Activated effector memory CD4-positive, alpha-beta T cell treated with anti-CD3 and anti-CD28 coated beads, Interleukin-2, amount 50 U/mL, for 16 hours (primary cell): Measurements from ENCODE around the gene COL20A1.
A peak's percentile ranks its signal among the peaks of the same experiment; 100 is the strongest.

Source experiments
- DNase-seq: peaks from one replicate; pipeline ENCODE4 v3.0.0-alpha.2; 2020

The COL20A1 gene

DNA sequence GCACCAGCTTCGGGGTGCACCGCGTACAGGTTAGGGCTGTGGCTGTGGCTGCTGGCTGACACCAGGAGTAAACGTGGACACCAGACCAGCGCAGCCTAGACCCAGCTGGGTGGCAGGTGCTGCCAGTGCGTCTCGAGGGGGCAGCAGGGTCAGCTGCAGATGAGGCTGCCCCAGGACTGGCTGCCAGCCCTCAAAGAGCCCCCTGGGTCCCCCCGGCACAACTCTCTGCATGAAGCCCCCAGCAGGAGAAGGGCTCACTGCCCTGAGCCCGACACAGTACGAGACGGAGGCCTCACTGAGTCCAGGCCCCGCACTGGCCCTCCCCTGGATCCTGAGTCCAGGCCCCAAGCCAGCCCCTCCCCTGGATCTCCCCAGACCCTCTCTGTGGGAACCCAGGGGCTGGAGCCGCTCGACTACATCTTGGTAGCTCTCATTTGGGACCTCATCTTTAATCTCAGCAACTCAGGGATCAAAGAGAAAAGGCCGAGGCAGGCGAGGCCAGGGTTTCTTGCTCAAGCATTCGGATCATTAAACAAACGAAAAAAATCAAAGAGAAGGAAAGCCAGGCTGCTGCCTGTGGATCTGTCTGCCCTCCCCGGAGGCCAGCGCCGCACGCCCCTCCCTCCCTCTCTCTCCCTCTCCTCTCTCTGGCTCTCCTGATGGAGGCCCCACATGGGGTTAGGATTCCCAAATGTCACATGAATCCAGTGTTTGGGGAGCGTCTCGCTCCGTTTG, 31.8 kb upstream of the COL20A1 start:
- no peak for DNase-seq

DNA sequence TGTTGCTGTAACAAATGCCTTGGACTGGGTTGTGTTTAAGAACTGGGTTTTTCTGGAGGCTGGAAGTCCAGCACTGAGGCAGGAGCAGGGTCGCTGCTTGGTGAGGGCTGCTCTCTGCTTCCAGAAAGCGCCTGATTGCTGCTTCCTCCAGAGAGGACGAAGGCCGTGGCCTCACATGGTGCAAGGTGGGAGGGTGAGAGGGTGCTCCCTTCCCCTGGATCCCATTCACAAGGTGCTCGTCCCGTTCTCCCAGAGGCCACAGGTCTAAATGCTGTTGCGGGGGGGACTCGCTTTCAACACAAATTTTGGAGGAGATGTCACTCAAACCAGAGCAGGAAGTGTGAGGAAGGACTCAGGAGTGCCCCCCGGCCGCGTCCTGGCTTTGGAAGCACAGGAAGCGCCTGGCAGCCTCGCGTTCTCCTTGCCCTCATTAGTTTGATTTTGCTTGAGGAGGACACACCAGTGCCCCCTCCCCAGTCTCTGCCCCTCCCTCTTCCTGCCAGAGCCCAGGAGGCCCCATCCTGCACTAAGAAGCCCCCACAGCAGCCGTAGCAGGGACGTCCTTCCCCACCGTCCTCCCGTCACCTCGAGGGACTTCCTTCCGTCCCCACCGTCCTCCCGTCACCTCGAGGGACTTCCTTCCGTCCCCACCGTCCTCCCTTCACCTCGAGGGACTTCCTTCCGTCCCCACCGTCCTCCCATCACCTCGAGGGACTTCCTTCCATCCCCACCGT, 31.0 kb upstream of the COL20A1 start:
- no peak for DNase-seq

DNA sequence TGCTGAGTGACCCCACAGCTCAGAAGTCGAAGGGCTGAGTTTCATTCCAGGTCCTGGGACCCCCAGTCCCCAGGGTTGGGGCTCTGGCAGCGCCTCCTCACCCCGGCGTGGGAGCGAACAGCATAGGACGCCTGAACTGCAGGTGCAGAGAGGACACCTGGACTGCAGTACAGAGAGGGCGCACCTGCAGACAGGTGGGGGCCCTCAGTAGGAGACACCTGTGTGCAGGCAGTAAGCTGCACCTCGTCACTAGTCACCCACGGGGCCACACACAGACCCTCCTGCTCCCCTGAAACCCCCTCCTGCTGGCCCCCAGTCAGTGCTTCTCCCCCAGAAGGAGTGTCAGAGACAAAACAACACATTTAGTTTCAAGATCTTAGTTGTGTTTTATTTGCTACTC, 30.1 kb upstream of the COL20A1 start:
- no peak for DNase-seq

DNA sequence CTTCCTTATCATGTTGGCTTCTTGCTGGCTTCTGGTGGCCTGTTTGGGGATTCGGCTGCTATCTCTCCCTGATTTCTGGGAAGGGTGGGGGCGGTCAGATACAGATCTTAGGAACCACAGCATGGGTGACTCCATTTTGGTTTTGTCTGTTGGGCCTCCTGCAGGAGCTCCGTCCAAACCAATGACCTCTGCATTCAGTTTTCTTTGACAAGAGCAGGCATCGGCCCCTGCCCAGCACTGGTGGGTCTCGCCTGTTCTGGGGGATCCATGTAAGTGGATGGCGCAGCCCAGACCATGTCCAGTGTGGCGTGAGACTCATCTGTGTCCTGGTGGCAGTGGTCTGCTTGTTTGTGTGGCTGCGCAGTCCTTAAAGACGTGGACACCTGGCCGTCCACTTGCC, 29.0 kb upstream of the COL20A1 start:
- DNase-seq = no peak

DNA sequence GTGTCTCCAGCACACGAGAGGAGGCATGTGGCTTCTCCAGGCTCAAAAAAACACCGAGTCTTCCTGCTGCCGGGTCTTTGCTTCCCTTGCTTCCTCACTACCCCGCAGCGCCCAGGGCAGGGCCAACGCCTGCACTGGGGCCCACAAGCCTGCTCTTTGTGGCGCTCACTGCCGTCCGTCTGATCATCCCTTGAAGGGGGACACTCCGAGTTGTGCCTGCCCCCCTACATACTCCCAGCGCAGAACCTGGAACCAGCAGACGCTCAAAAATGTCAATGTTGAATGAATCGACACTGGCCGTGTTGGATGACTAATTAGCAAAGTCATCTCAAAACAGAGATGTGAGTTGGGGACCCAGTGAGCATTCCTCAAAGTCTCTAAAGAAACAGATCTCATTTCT, 28.5 kb upstream of the COL20A1 start:
- DNase-seq = no peak

DNA sequence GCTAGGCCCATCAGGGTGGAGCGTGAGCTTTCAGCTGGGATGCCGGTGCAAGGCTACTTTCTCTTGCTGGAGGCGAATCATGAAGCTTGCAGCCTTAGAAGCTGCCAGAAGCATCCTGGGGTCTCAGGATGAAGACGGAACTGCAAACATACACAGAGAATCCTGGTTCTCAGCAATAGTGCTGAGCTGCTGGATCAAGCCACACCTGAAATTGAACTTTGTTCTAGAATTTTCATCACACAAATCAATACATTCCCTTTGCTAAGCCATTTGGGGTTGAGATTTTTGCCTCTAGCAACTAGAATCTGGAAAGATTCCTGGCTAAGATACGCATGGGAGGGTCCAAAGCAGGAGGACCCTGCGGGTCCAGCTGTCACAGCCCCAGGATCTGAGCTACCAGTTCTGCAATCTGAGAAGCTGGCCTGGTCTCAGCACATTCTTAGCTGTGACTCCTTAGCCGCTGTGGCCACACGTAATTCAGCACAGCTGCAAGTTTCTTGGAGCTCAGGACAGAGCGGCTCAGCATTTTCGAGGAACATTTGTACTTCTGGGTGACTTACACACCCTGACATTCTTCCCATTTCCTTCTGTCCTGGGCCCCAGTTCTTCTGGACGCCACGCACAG, 27.0 kb upstream of the COL20A1 start:
- no peak for DNase-seq

DNA sequence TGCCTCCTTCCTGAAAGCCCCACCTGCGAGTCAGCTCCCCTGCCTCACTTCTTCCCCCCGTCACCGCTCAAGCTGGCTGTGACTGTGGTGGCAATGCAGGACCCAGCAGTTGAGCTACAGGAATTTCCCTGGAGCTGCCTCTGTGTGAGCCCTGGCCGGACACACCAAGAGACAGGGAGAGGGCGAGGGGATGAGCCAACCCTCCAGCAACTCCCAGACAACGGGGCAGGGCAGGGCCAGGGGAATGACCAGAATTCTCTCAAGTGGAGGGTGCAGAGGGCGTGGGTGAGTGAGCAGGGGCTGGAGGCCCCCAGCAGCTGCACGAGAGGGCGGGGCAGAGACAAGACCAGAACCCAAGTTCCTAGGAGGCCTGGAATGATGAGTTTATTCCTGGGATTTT, 25.3 kb upstream of the COL20A1 start:
- no peak for DNase-seq

DNA sequence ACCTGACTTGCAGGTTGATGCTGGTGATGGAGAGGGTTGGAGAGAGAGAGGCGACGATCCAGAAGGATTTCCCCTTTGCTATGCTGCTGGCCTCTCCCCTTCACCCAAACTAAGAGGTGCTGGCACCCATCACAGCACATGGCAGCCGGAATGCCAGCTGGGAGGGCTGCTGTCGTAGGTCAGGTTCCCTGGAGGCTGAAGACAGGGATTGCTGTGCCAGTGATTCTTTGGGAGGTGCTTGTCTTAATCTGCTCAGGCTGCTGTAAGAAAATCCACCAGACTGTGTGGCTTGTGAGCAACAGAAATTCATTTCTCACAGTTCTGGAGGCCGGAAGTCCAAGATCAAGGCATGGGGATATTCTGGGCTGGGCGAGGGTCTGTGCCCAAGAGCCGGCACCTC, 24.7 kb upstream of the COL20A1 start:
- no peak for DNase-seq

DNA sequence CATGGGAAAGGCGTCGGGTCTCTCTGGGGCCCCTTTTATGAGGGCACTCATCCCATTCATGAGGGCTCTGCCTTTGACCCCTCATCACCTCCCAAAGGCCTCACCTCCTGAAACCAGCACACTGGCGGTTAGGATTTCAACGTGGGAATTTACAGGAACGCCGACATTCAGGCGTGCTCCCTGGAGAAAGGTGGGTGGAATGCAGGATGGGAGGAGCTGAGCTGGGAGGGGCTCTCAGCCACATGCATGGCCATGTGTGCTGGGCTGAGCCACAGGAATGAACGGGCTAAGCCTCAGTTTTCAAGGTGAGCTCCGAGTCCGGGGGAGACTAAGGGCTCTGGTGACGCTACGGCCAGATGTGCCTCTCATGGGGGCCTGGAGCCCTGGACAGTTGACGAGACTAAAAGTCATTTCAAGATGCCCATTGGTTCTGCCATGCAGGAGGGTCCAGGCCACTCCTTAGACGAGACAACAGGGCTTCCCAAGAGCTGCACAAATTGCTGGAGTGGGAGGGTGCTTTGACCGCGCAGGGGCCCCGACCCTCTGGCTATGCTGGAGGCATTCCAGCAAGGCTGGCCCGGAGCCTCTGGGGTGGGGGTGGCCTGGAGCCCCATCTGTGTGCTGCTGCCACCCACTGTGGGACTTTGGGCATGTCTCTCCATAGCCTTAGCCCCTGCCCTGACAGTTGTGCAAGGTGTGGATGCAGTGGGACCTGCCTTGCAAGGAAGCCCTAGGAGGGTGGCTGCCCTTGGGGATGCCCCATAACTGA, 24.1 kb upstream of the COL20A1 start:
- DNase-seq = no peak

DNA sequence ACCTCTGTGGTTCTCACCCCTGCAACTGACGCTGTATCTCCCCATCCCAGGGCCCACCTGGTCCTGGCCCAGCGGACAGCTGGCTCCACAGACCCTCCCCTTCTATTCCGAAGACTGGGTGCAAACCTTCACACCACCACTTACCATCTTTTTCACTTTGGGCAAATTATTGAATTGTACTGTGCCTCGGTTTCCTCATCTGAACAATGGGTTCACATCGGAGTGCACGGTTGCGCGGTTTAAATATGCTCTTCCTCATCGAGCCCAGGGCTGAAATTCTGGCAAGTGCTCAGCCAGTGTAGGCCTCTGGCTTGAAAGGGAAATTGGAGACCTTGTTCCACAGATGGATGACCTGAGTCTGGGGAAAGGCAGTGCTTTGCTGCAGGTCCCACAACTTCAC, 23.3 kb upstream of the COL20A1 start:
- DNase-seq = no peak

DNA sequence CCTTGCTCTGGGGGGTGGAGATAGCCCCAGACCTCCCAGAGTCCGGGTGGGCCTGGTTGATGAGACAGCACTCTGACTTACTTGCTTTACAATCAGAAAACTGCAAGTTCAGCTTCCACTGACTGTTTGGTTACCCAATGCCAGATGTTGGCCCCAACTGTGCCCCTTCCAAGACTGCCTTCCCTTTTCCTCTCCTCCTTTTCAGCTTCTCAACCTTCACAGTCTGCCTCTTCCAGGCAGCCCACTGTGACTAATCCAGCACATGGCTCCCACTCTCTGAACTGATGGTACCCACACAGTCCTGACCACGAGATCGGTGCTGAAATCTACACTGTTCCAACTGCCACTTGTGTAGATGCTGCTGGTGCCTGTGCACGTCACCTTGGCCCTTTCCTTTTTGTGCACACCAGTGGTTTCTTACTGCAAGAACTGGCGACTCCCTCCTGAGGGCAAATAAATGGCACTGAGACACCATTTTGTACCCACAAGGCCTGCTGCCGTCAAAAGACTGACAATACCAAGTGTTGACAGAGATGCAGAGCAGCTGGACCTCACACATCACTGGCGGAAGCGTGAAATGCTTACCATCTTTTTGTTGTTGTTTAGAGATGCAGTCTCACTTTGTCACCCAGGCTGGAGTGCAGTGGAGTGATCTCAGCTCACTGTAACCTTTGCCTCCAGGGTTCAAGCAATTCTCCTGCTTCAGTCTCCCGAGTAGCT, 22.2 kb upstream of the COL20A1 start:
- no peak for DNase-seq

DNA sequence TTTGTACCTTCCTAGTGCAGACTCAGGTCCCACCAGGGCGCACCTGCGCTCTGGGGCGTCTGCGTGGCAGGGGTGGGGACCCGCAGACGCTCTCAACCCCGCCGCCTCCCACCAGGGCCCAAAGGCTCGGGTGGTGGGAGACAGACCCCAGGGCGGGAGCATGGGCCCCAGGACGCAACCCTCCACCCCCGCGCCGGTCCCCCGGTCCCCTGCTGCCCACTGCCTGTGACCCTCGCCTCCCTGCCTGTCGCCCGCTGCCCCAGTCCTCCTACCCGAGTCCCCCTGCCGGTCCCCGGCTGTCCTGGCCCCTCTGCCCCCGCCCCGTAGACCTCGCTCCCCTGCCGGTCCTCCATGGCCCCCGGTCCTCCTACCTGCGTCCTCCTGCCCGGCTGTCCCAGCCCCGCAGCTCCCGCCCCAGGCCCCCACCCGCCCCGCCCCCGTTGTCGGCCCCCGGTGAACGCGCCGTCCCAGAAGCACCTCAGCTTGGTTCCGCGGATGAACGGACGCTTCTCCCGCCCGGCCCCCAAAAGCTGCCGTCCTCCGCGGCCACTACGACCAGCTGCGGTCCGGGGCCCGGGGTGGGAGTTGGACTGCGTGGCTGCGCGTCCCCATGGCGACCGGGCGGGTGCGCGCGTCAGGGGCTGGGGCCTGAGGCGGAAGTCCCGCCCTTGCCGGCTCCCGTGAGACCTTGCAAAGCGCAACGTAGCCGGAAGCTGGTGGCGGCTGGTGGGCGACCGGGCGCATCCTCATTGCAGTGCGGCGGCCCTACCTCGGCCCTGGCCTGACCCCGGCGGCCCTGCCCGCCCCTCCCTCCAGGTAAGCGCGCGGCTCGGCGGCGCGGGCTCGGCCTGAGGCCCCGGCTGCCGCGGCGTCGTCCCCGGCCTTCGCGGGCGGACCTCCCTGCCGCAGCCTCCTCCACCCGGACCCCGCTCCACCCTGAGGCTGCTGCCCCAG, 20.6 kb upstream of the COL20A1 start, which contains the start of gene ARFGAP1:
ARFGAP1 (plus strand) TSS at position 709 of the 954 bp plus-strand sequence. CDS start 2,768 bp downstream, outside the sequence.
- DNase-seq = peak; percentile 97

DNA sequence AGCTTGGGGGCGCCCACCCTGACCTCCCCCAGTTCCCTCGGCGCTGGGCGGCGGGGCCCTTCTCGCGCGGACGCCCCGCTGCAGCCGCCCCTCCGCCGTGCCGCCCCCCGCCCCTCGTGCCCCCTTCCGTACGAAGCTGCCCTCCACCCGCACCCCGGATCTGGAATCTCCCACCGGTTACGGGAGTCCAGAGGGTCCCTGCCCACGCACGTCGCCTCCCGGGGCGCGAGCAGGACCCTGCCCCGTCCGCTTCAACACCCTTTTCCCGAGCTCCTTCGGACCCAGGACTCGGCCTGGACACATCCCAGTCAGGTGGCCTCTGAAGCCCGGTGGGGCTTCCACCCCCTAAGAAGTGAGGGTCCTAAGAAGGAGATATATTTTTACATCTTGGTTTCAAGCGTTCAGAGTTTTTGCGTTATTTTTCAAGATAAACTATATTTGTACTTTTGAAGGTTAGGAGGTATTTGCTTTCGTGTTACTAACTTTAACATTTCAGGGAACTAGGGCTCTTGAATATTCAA, 19.9 kb upstream of the COL20A1 start:
- DNase-seq = no peak

DNA sequence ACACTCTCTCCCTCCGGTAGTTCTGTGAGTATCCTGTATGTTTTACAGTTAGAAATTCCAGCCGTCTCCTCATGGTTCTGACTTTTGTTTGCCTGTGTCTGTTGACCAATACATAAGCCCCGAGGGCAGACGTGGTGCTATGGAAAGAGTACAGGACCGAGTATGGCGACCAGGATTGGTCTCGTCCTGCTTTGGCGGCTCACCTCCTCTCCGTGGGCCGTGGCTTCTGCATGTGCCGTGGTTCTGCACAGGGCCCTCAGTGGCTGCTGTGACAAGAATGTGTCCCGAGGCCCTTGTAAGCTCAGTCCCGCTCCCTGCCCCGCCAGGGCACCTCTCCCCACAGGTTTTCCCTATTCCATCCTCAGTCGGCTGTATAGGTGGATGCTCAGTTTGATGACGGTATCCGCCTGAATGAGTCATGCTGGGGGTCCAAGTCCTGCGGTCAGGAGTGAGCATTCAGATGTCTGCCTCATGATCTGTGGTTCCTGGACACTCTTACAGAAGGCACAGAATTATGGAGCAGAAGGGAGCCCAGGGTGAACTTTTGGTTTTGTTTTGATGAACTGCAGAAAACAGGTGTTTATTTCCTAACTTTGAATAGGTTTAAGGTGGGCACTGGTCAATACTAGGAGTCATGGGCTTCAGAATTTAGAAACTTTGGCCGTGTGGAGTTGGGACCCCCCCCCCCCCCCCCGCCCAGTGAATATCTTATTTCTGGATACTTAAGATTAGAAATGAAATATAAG, 19.2 kb upstream of the COL20A1 start:
- DNase-seq = no peak

DNA sequence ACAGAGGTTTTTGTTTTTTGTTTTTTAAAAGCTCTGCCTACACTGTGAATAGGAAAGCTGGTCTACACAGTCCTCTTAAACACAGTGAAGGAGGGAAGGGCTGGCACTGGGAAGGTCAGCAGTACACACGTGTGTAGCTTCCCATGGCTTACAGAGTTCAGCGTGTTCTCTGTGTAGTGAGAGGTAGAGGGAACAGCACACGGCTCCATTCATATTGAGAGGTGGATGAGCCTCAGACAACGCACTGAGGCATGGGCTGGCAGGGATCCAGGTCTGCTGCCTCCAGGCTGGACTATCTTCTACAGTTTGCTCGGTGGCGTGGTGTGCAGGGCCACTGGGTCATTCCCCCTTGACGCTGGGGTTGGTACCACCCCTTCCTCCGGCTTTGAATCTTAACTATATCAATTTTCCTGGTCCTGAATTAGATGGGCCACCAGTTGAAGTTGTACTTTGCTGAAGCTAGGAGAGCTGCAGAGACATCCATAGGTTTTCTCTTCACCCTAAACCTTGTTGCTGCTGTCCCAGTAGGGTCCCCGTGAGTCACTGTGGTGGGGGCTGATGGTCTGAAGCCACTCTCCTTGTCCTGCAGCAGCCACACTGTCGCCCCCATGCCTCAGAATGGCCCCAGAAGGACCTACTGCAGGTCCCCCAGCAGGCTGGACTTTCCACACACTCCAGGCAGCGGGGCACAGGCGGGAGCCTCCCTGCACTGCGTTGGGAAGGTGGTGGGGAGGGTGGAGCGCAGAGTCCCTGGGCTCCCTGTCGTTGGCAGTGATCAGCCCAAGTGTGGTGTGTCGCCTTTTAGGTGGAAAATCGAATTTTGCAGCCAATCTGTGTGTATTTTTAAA, 18.4 kb upstream of the COL20A1 start:
- no peak for DNase-seq

DNA sequence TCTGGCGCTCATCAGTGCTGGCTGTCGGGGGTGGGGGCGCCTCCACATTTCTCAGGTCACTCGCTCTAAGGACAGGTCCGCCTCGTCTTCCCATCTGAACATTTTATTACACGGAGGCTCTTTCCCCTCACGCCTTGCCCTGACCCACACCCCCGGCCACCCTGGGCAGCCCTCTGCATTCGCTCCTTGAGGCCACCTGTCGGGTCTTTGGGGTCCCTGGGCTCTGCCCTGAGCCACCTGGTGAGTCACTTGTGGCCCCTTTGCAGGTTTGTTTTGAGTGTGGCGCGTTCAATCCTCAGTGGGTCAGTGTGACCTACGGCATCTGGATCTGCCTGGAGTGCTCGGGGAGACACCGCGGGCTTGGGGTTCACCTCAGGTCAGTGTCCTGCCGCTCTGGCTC, 17.2 kb upstream of the COL20A1 start:
- DNase-seq = no peak

DNA sequence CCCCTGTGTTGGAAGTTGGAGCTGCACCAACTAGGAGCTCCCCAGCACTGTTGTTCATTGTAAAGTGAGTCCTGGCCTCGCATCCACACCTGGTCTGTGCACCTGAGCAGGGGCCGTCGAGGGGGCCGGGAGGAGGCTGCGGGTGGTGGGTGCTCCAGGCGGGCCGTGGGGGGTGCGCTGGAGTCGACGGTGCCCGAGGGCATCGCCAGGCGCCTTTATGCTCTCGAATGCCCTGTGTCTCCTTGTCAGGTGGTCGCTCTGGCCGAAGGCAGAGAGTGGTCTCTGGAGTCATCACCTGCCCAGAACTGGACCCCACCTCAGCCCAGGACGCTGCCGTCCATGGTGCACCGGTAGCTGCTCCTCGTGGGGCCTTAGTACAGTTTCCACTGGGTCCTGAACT, 16.0 kb upstream of the COL20A1 start:
- no peak for DNase-seq

DNA sequence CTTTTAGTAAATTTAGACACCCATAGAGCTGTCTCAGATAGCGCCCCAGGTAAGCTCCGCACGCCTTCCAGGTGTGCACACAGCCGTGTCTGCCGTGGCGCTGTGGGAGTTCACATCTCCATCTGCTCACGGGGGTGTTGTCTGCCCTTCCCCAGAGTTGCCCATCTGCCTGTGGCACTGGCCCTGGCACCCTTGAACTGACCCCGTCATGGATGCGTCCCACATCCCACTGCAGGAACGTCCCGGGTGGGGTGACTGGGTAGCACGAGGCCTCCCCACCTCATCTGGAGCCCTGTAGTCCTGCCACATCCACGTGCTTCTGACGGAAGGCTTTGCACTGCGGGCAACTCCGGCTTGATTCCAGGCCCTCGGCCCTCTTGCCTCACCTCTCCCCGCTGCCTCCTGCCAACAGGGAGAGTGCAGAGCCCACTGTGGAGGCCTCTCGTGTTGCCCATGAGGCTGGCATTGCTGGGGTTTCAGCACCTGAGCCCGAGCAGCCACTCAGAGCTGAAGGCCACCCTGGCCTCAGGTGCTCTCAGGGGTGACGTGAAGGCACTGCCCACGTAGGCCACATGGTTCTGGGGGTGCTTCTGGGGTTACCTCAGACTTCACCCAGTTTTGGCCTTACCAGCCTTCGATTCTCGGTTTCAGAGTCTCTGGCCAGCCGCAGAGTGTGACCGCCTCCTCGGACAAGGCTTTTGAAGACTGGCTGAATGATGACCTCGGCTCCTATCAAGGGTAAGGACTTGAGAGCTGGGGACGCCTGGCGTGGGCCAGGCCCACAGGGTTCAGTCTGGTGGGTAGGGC, 15.3 kb upstream of the COL20A1 start:
- no peak for DNase-seq

DNA sequence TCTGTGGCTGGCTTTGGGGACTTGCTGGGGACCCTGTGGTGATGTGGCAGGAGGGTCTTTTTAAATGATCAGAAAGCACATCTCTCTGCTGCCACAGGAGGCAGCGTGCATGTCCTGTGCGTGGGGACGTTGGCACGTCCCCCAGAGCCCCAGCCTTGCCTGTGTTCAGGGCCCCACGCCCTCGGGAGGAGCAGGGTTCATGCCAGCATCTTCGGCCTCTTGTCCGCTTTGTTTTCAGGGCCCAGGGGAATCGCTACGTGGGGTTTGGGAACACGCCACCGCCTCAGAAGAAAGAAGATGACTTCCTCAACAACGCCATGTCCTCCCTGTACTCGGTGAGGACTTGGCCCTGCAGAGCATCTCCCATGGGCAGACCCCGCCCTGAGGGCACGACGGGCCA, 14.3 kb upstream of the COL20A1 start:
- DNase-seq = no peak
